ENCODE results near the gene SPTBN1.

The SPTBN1 gene

DNA sequence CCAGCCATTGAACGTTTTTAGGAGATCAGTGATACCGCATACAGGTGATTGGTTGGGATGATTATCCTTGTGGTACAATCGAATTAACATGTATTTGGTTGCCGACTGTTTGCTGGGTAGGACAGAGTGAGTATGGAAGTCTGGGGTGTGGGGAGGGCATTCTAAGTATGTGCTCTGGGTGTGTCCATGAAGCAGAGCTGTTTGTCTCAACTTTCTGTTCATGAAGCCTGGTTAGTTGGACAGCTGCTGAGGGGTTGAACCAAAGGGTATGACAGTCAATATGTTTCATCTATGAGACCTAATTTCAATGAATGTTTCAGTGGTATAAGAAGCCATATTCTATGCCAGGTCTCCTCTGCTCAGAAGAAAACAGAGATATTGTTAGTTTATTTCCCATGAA lies 21.9 kb upstream of the SPTBN1 start:
- no peak for DNase-seq (ENCODE audit: low read depth in 3 of 3)

DNA sequence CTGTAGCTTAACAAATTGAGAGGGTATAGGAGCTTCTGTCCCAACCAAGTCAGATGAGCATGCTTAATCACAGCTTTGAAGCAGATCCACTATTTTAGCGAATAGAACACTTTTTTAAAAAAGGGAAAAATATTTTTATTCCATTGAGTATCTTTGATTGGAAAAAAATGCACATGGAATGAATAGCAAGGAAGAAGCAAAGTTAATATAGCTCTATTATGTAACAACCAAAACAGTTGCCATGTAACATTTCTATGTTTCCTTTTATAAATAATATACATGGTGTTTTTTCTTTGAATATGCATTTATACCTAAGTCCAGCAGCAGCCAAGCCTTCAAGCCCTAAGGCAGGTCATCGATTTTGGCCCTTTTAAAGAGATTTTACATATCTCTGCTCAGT lies 21.4 kb upstream of the SPTBN1 start:
- no peak for DNase-seq (ENCODE audit: low read depth in 3 of 3)

- DNase-seq (ENCODE audit: low read depth in 3 of 3), result no peak
Observed at GRCh38 chr2:54435325-54436226, 20.6 kb upstream of the SPTBN1 start.

DNA sequence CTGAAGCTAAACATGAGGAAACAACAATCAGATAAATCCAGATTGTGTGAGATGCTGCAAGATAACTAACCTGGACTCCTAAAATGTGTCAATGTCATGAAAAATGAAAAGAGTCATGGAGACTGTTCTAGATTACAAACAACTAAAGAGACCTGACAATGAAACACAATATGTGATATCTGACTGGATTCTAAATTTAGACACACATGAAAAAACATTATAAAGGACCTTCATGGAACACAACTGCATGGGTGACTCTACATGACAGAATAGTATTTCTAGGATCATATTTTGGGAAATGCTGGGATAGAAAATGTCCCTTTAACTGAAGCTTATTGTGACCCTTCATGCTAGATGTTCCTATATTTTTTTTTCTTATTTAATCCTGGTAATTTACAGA lies 18.5 kb upstream of the SPTBN1 start:
- DNase-seq (ENCODE audit: low read depth in 3 of 3), result no peak

GRCh38 chr2:54438271-54438670 lies 17.9 kb upstream of the SPTBN1 start:
- DNase-seq (ENCODE audit: low read depth in 3 of 3), result no peak

DNA sequence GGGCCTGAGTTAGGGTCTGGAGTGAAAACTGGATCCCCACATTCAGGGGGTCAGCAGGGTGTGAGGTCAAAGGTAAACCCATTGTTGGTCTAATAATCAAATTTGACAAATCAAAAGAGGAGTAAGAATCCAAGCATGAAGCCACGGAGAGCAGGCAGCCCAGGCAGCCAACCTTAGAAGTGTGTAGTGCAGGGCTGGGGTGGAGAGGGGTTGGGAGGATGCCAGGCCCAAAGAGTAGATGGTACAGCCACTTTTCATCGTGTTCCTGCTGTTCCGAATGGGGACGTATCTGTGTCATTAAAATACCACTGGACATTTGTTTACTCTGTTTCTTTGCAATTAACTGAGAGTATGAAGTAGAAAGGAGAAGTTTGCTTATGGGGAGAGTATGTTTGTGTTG lies 16.5 kb upstream of the SPTBN1 start:
- no peak for DNase-seq (ENCODE audit: low read depth in 3 of 3)

DNA sequence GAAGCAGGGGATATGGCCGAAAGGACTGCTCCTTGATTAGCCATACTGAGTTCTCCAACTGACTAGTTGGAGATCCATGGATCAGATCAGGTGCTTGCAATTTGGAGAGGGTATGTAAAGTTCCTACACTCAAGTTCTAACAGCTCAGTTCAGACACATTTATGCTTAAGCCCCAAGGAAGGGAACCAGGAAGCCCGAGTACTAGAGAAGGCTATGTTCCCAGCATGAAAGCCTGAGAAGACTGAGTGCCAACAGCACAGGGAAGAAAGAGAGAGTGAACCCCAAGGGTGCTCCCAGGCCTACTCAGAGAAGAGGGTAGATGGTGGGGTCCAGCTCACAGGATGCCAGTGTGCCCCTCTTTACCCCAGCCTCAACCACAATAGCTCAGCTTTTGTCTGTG lies 16.1 kb upstream of the SPTBN1 start:
- DNase-seq (ENCODE audit: low read depth in 3 of 3), result no peak

DNA sequence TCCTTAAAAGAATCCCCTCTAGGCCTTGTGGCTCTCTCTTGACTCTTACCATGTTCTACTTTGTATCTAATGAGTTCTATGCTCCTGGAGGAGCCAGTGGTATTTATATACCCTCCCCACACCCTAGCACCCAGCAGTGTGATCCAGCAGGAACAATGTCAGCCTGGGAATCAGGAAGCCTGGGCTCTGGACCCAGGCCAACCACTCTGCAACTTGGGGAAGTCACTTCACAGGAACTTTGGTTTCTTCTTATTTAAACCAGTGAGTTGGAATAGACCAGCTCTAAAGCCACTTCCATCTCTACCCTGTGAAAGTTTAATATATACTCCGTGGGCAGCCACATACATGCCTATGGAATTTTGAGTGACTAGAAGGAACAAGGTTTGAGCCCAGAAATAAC lies 11.6 kb upstream of the SPTBN1 start:
- no peak for DNase-seq (ENCODE audit: low read depth in 3 of 3)

DNA sequence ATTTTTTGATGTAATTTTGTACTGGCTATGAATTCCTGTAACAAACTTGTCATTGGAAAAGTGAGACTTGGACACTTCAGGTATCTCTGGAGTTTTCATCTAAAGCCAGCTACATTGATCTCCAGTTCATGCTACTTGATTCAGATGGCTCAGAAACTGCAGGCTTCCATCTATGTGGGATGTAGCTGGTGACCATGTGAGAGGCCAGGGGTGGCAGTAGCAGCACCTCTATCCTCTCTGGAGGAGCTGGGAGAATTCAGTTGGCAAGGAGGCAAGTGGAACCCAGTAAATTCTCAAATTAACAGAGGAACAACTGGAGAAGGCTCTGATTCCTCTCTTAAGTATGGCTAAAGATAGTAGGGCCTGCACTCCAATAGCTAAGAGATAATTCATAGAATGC lies 10.0 kb upstream of the SPTBN1 start:
- no peak for DNase-seq (ENCODE audit: low read depth in 3 of 3)

DNA sequence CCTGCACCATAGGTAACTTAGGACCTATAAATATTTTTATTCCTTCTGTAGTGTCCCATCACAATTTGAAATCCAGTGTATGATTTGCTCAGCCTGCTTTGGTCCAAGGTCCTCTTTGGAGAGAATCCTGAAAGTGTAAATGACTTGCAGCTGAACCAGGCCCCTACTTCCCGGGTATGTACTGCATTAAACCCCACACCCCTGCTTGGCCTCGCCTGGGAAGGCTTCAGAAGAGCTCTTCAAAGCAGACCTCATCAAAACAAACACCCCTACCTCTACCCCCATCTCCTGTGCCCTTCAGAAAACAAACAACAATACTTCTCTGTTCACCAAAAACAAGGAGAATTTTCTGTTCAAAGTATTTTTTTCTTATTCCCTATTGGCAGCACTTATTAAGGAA lies 9.5 kb upstream of the SPTBN1 start:
- no peak for DNase-seq (ENCODE audit: low read depth in 3 of 3)

GRCh38 chr2:54454548-54455130 lies 1.5 kb upstream of the SPTBN1 start:
- no peak for DNase-seq (ENCODE audit: low read depth in 3 of 3)

GRCh38 chr2:54455131-54455562 lies 980 bp upstream of the SPTBN1 start:
- no peak for DNase-seq (ENCODE audit: low read depth in 3 of 3)

GRCh38 chr2:54456362-54456611 lies 160 bp downstream of the SPTBN1 start:
- DNase-seq (ENCODE audit: low read depth in 3 of 3), result no peak

- DNase-seq (ENCODE audit: low read depth in 3 of 3), result no peak
Observed at GRCh38 chr2:54456612-54457322, 640 bp downstream of the SPTBN1 start.

GRCh38 chr2:54457323-54458023 lies 1.3 kb downstream of the SPTBN1 start:
- DNase-seq (ENCODE audit: low read depth in 3 of 3), result no peak

DNA sequence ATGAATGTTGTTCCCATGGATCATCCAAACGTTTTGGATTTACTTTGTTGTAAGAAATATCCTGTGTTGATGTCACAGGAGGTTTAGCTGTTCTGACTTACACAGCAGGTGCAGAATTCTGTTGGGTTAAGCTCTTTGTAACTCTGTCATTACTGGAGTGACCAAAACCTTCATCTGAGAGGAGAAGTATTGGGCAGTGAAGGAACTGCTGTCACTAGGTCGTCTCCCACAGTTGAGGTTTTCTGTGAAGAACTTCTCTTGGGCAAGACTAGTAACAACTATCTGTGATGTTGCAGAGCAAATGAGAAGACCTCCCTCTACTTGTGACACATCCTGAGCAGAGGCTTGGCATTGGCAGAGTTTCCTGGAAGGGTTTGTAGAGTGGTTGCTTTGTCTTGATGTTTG lies 2.9 kb downstream of the SPTBN1 start:
- DNase-seq (ENCODE audit: low read depth in 3 of 3), result no peak

- no peak for DNase-seq (ENCODE audit: low read depth in 3 of 3)
Observed at GRCh38 chr2:54461261-54461660, 5.1 kb downstream of the SPTBN1 start.

- no peak for DNase-seq (ENCODE audit: low read depth in 3 of 3)
Observed at GRCh38 chr2:54464341-54464740, 8.2 kb downstream of the SPTBN1 start.

GRCh38 chr2:54465143-54465542 lies 9.0 kb downstream of the SPTBN1 start:
- no peak for DNase-seq (ENCODE audit: low read depth in 3 of 3)

GRCh38 chr2:54466870-54467269 lies 10.7 kb downstream of the SPTBN1 start:
- no peak for DNase-seq (ENCODE audit: low read depth in 3 of 3)

DNA sequence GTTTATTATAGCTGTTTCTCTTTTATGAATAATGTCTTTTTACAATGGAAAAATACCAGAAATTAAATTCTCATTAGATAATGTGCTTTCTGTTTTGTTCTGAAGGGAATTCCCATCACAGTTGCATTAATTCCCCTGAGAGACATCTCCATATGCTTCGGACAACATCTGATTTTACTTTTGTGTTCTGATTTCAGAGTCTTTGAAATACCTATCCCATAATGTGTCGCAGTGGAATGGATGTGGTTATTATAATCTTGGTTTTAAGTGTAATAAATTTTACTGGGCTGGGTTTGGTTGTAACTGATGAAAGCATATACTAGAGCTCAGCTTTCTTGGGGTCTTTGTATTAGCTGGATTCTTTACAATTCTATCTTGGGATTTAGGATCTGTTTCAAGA lies 12.5 kb downstream of the SPTBN1 start:
- DNase-seq (ENCODE audit: low read depth in 3 of 3), result no peak

DNA sequence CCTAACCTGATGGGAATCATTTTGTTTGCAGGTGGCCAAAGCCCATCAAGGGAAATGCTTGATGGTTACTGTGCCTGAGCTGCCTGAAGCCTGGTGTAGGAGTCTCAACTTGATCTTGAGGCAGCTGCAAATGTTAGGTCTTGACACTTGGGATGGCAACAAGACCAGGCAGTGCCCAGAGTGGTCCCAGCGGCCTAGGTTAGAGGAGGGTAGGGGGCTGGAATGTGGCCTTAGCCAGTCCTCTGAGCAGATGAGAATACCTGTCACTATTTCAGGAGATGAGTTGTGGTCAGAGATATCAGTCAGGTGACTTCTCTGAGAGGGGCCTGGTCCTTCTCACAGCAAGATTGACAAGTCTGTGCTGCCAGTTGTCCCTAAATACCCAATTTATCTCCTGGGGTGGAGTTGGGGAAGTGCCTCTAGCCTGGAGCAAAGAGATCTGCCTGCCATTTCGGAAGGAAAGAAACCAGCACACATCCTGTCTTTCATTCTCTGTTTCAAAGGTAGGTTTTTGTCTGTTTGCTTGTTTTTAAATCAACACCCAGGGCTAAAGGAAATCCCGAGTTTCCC lies 13.4 kb downstream of the SPTBN1 start:
- no peak for DNase-seq (ENCODE audit: low read depth in 3 of 3)

Measured in stimulated activated CD4-positive, alpha-beta T cell treated with anti-CD3 and anti-CD28 coated beads, TNF-alpha, amount 100 ng/mL, for 24 hours (primary cell).